ENCODE data around the gene RBFOX2.

GRCh38 chr22:35708917-35709316 is 319.7 kb downstream of the RBFOX2 start:
- TF ChIP-seq TCF7L2 (IDR thresholded peaks at IDR 0.05; ENCODE audit: low read depth, low read length) (no peak), CTCF (IDR thresholded peaks at IDR 0.05) (no peak)

All from Panc1 (cell line).